HG03025 (cell line): ENCODE results near the gene MND1.

Experiments
- ATAC-seq: cut with Tn5 transposase; IDR thresholded peaks from one replicate; pipeline ENCODE4 v1.9.1; 2021; ENCODE audit warnings: mild to moderate bottlenecking, moderate library complexity; ENCODE audit not compliant: unreplicated experiment, low FRiP score

The MND1 gene

GRCh38 chr4:153345012-153345981 lies 809 bp downstream of the MND1 start:
- ATAC-seq, result peak; percentile 48

- no peak for ATAC-seq
These were observed 1.5 kb downstream of the MND1 start for GRCh38 chr4:153346031-153346430.

GRCh38 chr4:153346563-153346962 lies 2.1 kb downstream of the MND1 start:
- ATAC-seq, result no peak

GRCh38 chr4:153347117-153347516 lies 2.6 kb downstream of the MND1 start:
- ATAC-seq, result no peak

- no peak for ATAC-seq
These were observed 3.5 kb downstream of the MND1 start for GRCh38 chr4:153348006-153348405.

GRCh38 chr4:153349206-153349805 lies 4.8 kb downstream of the MND1 start:
- ATAC-seq, result no peak

- no peak for ATAC-seq
These were observed 17.7 kb downstream of the MND1 start for GRCh38 chr4:153362184-153362583.

GRCh38 chr4:153364061-153364460 lies 19.6 kb downstream of the MND1 start:
- no peak for ATAC-seq

- ATAC-seq, result no peak
These were observed 20.5 kb downstream of the MND1 start for GRCh38 chr4:153365003-153365402.

- ATAC-seq, result no peak
These were observed 22.0 kb downstream of the MND1 start for GRCh38 chr4:153366486-153366885.

GRCh38 chr4:153367092-153367491 lies 22.6 kb downstream of the MND1 start:
- ATAC-seq, result no peak

- ATAC-seq, result no peak
These were observed 24.5 kb downstream of the MND1 start for GRCh38 chr4:153369021-153369420.

- ATAC-seq, result no peak
These were observed 27.3 kb downstream of the MND1 start for GRCh38 chr4:153371701-153372234.

- no peak for ATAC-seq
These were observed 28.6 kb downstream of the MND1 start for GRCh38 chr4:153372967-153373562.

- ATAC-seq, result no peak
These were observed 30.0 kb downstream of the MND1 start for GRCh38 chr4:153374442-153374841.

GRCh38 chr4:153375303-153375702 lies 30.8 kb downstream of the MND1 start:
- ATAC-seq, result no peak

- no peak for ATAC-seq
These were observed 38.6 kb downstream of the MND1 start for GRCh38 chr4:153383131-153383530.

- no peak for ATAC-seq
These were observed 39.7 kb downstream of the MND1 start for GRCh38 chr4:153384160-153384559.

GRCh38 chr4:153385784-153386183 lies 41.3 kb downstream of the MND1 start:
- ATAC-seq, result no peak

GRCh38 chr4:153387981-153388380 lies 43.5 kb downstream of the MND1 start:
- no peak for ATAC-seq

GRCh38 chr4:153393397-153393796 lies 48.9 kb downstream of the MND1 start:
- ATAC-seq, result no peak
